ENCODE measurements around the gene RGS18. TPM values are rescaled to one million over a fixed set of nuclear protein-coding genes. Genes with fewer than 3 reads are reported as not detected.

The RGS18 gene
- total RNA-seq, 1 experiment from 2014 or later: 19.3 TPM

Other genes starting within 250 kb of the RGS18 start
- gene RGS21, start 158.5 kb downstream of the RGS18 start, total RNA-seq (2014; rRNA removed; shearing (Covaris generic)): not detected in 2 replicates